RWPE2 (cell line): Measurements from ENCODE around the gene MRPL19.

Source experiments
- ATAC-seq: fragments of 200-7000 bp; cut with Tn5 transposase; 3 replicates; pipeline ENCODE4 v1.9.1; 2021; ENCODE audit warnings: low read depth
- DNase-seq: peaks from one replicate; pipeline ENCODE4 v3.0.0-alpha.2; 2020; ENCODE audit warnings: low spot score
- H3K27ac ChIP-seq: fragments of 450-650 bp; 2 replicates; pipeline ENCODE4 v1.5.1; 2017; ENCODE audit warnings: mild to moderate bottlenecking; ENCODE audit not compliant: poor library complexity, severe bottlenecking
- H3K27me3 ChIP-seq: fragments of 250-450 bp; sonication (Bioruptor Pico); 2 replicates; pipeline ENCODE4 v1.5.1; 2021; ENCODE audit warnings: mild to moderate bottlenecking, moderate library complexity; ENCODE audit not compliant: insufficient read depth, poor library complexity, severe bottlenecking
- H3K36me3 ChIP-seq: fragments of 250-450 bp; sonication (Bioruptor Pico); 2 replicates; pipeline ENCODE4 v1.5.1; 2020; ENCODE audit warnings: low read depth, mild to moderate bottlenecking, moderate library complexity
- H3K4me1 ChIP-seq: fragments of 250-450 bp; sonication (Bioruptor Pico); 2 replicates; pipeline ENCODE4 v1.5.1; 2021; ENCODE audit warnings: mild to moderate bottlenecking, moderate library complexity; ENCODE audit not compliant: insufficient read depth, poor library complexity, severe bottlenecking
- H3K4me3 ChIP-seq: fragments of 250-450 bp; sonication (Bioruptor Pico); 2 replicates; pipeline ENCODE4 v1.5.1; 2021; ENCODE audit warnings: mild to moderate bottlenecking, moderate library complexity; ENCODE audit not compliant: severe bottlenecking
- H3K9me3 ChIP-seq: fragments of 250-450 bp; sonication (Bioruptor Pico); 2 replicates; pipeline ENCODE4 v1.5.1; 2021; ENCODE audit warnings: mild to moderate bottlenecking, moderate library complexity; ENCODE audit not compliant: severe bottlenecking
- TF ChIP-seq, protein P1 (sequence below): fragments of 450-650 bp; IDR thresholded peaks from one replicate; pipeline ENCODE4 v1.5.1; 2017; ENCODE audit warnings: mild to moderate bottlenecking, moderate library complexity; ENCODE audit not compliant: poor library complexity, severe bottlenecking

The MRPL19 gene

DNA sequence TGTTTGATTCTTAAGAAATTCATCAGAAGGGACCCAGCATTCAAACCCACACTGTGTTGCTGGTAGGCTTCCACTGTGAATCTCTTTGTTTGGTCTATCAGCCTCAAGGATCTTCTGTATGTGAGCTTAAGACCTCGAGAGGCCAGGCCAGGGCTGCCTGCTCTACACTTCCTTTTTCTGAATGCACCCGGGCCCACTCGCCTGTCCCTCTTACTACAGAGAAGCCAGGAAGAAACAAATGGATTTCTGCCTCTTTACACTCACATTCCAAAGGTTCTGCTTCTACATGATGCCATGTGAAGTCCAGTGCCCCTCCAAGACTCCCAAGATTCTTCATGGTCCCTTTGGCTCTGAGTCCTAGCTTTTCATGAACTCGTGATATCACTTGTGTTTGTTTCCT, 25.4 kb upstream of the MRPL19 start:
- no peak for DNase-seq
- Histone ChIP-seq H3K4me3 (no peak overlapping the region), H3K9me3 (no peaks in the 10 kb centered on the region), H3K27me3 (no peaks in the 10 kb centered on the region), H3K4me1 (peaks cover 16% of the 10 kb centered on the region), H3K36me3 (no peaks in the 10 kb centered on the region), H3K27ac (peak overlapping the region; percentile 78)
- TF ChIP-seq, protein P1, sequence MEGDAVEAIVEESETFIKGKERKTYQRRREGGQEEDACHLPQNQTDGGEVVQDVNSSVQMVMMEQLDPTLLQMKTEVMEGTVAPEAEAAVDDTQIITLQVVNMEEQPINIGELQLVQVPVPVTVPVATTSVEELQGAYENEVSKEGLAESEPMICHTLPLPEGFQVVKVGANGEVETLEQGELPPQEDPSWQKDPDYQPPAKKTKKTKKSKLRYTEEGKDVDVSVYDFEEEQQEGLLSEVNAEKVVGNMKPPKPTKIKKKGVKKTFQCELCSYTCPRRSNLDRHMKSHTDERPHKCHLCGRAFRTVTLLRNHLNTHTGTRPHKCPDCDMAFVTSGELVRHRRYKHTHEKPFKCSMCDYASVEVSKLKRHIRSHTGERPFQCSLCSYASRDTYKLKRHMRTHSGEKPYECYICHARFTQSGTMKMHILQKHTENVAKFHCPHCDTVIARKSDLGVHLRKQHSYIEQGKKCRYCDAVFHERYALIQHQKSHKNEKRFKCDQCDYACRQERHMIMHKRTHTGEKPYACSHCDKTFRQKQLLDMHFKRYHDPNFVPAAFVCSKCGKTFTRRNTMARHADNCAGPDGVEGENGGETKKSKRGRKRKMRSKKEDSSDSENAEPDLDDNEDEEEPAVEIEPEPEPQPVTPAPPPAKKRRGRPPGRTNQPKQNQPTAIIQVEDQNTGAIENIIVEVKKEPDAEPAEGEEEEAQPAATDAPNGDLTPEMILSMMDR = no peak
- ATAC-seq = no peak

- H3K27me3 ChIP-seq = no peaks in the 10 kb centered on the region
- ATAC-seq = no peak
- no peak overlapping the region for H3K27ac ChIP-seq
- no peak overlapping the region for H3K4me3 ChIP-seq
- DNase-seq = no peak
- peaks cover 16% of the 10 kb centered on the region for H3K4me1 ChIP-seq
- no peaks in the 10 kb centered on the region for H3K9me3 ChIP-seq
- H3K36me3 ChIP-seq = no peaks in the 10 kb centered on the region
- TF ChIP-seq, protein P1 = no peak
These were observed 24.1 kb upstream of the MRPL19 start for GRCh38 chr2:75622500-75622899.

- Histone ChIP-seq H3K36me3 (no peaks in the 10 kb centered on the region), H3K27ac (no peak overlapping the region), H3K4me3 (no peak overlapping the region), H3K27me3 (no peaks in the 10 kb centered on the region), H3K9me3 (no peaks in the 10 kb centered on the region), H3K4me1 (peaks cover 16% of the 10 kb centered on the region)
- DNase-seq (no peak), ATAC-seq (no peak)
- TF ChIP-seq, protein P1 = no peak
These were observed 23.7 kb upstream of the MRPL19 start for GRCh38 chr2:75622929-75623328.

GRCh38 chr2:75627902-75628504, 18.6 kb upstream of the MRPL19 start:
- Histone ChIP-seq H3K27ac (no peak overlapping the region), H3K36me3 (no peaks in the 10 kb centered on the region), H3K9me3 (no peaks in the 10 kb centered on the region), H3K4me3 (no peak overlapping the region), H3K4me1 (no peaks in the 10 kb centered on the region), H3K27me3 (no peaks in the 10 kb centered on the region)
- no peak for DNase-seq
- TF ChIP-seq, protein P1 = peak; percentile 94
- ATAC-seq = peak; percentile 86

DNA sequence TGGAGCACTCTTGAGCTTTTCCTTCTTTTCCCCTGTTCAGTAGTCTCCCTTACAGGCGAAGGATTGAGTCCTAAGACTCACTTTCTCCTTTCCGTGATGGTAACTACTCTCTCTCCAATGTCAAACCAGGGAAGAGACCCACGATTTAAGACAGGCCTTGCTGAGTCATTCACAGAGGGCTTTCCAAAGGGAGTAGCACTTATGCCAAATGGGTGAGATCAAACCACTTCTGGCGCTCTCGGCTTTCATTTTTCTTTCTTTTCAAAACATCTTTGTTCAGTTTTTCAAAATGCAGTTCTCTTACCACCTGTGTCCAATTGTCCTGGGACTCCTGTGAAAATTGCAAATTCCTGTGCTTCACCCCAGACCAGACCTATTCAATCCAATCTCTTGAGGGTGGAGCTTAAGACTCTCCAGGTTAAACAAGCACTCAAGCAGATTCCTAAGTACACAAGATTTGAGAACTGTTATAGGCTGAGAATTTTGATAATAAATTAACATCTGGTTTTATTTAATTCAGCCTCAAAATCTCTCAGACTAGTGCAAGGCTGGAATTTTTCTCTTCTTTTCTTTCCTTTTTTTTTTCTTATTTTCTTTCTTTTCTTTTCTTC, 14.4 kb upstream of the MRPL19 start:
- Histone ChIP-seq H3K9me3 (no peaks in the 10 kb centered on the region), H3K36me3 (no peaks in the 10 kb centered on the region), H3K4me1 (no peaks in the 10 kb centered on the region), H3K27ac (no peak overlapping the region), H3K4me3 (no peak overlapping the region), H3K27me3 (no peaks in the 10 kb centered on the region)
- TF ChIP-seq, protein P1 = no peak
- ATAC-seq (no peak), DNase-seq (no peak)
